Stimulated activated CD4-positive, alpha-beta T cell treated with anti-CD3 and anti-CD28 coated beads, Interleukin-15, amount 100 ng/mL, for 48 hours (primary cell): ENCODE results near the gene GPI.

Experiments
- DNase-seq, 2 donors: peaks; one replicate each; pipeline ENCODE4 v3.0.0-alpha.2; 2020; ENCODE audit warnings: low read depth in 2 of 2

Gene GPI

DNA sequence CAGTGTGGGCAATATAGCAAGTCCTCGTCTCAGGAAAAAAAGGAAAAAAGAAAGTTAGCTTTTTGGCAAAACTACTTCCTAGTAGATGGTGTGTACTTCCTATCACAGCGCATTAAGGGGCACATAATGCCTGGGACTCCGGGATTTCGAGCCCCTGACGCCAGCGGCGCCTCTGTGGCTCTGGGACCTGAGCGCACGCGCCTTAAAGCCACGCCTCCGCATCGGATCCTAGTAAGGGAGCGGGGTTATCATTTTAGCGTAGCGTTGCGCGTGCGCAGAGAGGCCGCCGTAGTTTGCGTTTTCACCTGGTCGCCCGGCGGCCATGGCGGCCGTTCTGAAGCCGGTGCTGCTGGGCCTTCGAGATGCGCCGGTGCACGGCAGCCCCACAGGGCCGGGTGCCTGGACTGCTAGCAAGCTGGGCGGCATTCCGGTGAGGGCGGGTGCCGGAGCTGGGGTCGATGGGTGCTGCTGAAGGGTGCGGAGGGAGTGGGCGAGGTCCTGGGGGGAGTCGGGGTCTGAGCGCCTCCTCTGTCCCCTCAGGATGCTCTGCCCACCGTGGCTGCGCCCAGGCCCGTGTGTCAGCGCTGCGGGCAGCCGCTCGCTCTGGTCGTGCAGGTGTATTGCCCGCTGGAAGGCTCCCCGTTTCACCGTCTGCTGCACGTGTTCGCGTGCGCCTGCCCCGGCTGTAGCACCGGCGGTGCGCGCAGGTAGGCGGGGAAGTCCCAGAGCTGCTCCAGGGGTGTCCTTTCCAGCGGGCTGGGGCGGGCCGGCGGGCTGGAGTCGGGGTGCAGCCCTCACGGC lies 39.3 kb downstream of the GPI start, which contains the start of gene PDCD2L:
Gene PDCD2L (plus strand): TSS at position 291 of the 801 bp plus-strand sequence. CDS start 32 bp downstream, at position 323.
- peak; percentile 85 to 88 for DNase-seq

DNA sequence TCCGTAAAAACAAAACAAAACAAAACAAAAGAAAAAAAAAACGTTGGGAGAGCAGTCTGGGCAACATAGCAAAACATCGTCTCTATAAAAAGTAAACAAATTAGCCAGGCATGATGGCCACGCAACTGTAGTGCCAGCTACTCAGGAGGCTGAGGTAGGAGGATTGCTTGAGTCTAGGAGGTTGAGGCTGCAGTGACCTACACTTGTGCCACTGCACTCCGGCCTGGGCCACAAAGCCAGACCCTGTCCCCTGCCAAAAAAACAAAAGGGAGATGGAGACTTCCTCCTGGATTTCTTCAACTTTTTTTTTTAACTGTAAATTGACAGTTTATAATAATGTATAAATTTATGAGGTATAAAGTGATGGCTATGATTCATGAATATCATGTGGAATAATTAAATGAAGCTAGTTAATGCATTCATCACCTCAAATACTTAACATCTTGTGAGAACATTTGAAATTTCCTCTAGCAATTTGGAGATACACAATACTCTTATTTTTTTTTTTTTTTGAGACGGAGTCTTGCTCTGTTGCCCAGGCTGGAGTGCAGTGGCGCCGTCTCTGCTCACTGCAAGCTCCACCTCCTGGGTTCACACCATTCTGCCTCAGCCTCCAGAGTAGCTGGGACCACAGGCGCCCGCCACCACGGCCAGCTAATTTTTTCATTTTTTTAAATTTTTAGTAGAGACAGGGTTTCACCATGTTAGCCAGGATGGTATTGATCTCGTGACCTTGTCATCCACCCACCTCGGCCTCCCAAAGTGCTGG lies 41.1 kb downstream of the GPI start:
- DNase-seq = no peak

DNA sequence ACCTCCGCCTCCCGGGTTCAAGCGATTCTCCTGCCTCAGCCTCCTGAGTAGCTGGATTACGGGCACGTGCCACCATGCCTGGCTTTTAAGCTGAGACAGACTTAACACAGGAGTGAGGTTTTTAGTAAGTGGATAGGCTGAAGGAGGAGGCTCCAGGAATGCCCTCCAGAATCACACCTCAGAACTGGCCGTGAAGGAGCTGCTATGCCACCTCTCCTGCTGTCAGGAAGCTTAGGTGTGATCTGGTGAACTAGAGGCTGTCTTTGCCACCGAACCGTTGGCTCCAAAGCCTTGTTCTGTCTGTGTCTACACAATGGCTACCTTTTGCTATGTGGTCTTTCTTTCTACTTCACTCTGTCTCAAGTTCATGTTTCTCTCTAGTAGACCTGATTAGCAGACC lies 43.4 kb downstream of the GPI start:
- DNase-seq = no peak

DNA sequence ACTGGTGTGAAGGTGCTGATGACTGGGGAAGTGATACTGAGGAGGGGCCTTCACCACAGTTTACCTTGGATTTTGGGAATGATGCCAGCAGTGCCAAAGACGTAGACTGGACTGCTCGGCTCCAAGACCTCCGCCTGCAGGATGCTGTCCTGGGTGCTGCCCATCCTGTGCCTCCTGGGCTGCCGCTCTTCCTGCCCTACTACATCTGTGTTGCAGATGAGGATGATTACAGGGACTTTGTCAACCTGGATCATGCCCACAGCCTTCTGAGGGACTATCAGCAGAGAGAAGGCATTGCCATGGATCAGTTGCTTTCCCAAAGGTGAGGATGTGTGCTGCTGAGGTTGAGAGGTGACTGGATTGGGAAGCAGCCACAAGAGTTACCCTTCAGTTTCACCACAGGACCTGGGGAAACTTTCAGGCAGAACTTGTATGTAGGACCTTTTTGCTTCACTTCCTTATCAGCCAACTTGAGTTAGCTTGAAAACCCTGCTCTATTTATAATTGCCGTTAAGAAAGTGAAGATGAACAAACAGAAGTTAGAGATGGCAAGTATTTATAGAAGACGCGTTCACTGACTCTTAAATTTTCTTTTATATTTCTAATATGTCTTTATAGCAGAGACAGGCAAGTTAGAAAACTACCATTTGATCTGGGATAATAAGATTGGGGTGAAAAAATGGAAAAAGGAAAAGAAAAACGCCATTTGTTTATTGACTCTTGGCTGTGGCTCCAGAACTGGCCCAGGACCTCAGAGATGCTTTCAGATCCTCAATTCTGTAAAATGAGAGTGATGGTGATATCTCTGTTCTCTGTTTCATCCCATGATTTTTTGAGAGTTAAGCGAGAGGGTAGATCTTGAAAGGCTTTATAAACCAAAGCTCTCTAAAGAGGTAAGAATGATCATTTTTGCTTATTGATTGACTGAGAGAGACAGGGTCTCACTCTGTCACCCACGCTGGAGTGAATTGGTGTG lies 44.5 kb downstream of the GPI start:
- no peak for DNase-seq

DNA sequence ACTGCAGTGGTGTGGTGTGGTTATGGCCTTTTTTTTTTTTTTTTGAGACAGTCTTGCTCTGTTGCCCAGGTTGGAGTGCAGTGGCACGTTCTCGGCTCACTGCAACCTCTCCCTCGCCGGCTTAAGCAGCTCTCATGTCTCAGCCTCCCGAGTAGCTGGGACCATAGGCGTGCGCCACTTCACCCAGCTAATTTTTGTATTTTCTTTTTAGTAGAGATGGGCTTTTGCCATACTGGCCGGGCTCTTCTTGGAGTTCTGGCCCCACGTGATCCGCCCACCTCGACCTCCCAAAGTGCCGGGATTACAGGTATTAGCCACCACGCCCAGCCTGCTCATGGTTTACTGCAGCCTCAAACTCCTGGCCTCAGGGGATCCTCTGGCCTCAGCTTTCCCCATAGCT lies 46.2 kb downstream of the GPI start:
- DNase-seq = no peak

DNA sequence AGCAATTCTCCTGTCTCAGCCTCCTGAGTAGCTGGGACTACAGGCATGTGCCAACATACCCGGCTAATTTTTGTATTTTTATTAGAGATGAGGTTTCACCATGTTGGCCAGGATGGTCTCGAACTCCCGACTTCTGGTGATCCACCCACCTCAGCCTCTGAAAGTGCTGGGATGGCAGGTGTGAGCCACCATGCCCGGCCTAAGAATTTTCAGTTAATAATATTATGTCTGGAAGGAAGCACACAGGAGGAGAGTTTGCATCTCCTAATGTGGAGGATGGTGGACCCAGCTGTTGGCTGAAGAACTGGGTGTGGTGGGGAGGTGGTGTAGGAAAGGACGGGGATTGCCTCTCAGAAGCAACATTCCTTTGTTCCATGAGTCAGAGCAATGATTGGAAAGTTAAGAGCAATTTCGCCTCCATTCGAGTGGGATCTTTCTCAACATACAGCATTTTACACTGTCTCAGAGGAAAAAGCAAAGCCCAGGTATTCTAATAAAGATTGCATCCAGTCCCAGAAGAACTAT lies 51.1 kb downstream of the GPI start:
- no peak for DNase-seq

DNA sequence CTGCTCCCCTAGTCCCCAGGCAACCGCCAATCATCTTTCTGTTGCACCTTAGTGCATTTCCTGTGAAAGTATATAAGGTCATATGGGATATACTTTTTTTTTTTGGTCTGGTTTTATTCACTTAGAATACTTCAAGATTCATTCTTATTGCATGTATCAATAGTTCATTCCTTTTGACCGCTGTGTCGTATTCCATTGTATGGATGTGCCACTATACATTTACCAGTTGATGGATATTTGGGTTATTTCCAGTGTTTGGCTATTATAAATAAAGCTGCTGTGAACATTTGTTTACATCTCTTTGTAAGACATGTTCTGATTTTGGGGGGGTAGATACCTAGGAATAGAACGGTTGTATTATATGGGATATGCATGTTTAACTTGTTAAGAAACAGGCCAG lies 53.3 kb downstream of the GPI start:
- no peak for DNase-seq

DNA sequence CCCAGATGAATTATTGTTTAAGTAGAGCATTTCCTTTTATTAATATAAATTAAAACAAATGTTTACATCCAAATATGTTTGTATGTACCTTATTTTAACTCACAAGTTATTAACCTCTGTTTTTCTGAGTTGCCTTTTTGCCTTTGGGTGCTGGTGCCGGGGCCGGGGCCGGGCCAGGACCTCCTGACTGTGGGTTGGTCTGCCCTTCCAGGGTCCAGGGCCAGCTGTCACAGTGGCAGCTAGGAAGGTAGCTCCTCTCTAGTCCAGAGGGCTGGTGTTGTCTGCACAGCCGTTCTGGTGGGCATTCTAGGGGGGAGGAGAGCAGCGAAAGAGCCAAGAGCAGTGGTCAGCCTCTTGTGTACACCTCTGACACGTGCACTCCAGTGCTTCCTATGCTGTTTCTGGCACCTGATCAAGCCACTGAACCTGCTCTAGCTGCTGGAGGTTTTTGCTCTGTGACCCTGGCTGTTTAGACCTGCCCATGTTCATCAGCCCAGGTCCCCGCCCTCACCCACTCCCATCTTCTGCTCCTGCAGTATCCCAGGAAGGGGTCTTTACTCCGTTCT lies 61.2 kb downstream of the GPI start:
- DNase-seq = no peak

DNA sequence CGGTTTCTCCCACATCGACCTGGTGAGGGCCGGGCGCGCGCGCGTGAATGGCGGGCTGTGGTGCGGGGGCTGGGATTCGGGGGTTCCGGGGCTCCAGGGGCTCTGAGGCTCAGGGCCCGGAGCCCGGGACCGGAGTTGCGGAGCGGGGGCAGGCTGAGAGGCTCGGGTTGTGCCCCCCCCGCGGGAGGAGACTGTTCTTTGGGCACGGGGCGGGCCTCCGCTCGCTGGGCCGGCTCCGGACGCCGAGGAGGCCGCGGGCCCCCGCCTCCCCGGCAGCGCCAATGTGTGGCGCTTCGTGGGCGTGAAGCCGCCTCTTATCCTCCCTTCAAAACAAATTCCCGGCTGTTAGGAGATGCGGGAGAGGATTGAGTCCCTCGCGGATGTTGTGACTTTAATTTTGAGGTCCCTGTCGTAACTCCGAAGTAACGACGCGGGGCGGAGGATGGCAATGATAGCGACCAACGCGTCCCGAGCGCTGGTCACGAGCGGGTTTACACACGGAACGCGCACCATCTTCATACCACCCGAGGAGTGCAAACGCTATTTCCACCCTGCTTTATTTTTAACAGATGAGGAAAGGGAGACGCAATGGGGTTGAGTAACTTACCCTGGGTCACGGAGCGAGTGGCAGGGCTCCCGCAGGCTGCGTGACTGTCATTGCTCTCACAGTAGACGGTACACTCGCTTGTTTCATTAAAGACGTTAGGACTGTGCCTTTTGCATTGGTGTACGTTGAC lies 63.7 kb downstream of the GPI start:
- peak in 1 of 2 donors; percentile 7 for DNase-seq

DNA sequence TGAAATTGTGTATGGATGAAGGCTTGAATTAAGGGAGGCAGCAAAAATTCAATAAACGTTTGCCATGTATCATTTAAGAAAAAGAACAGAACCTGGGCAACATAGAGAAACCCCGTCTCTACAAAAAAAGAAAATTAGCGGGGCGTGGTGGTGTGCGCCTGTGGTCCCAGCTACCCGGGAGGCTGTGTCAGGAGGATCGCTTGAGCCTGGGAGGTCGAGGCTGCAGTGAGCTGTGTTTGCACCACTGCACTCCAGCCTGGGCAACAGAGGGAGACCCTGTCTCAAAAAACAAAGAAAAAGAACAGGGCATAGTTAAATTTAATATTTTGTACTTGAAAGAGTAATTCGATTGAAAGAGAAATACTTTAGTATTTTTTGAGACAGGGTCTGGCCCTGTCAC lies 64.6 kb downstream of the GPI start:
- no peak for DNase-seq

DNA sequence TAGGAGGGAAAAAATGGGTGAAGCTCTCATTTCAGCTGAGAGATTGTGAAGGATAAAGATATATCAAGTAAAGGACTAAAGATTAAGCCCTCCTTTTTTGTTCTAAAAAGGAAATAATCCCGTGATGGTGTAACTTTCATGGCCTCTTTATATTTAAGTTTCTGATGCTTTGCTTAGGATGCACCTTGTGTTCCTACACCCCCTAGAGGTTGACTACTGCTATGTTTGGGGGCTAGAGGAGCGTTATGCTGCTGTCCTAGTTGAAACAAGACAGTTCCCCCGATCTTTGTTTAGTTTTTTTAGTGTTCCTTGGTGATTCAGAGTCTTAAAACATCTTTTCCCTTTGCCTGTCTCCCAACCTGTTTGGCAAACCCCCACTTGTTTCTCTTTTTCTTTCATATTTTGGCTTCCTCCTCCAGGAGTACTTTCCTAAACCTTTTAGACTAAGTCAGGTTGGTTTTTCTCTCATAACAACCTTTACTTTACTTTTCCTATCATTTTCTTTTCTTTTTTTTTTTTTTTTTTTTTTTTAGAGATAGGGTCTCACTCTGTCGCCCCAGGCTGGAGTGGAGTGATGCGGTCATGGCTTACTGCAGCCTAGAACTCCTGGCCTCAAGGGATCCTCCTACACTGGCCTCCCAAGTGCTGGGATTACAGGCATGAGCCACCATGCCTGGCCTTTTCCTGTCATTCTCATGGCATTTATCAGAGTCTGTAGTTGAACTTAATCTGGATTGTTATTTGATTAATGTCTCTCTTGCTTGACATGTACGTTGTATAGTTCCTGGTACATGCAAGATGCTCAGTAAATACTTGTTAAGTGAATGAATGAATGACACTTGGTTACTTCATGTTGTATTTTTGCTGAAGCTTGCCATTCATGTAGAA lies 66.0 kb downstream of the GPI start:
- DNase-seq = peak in 1 of 2 donors; percentile 4

DNA sequence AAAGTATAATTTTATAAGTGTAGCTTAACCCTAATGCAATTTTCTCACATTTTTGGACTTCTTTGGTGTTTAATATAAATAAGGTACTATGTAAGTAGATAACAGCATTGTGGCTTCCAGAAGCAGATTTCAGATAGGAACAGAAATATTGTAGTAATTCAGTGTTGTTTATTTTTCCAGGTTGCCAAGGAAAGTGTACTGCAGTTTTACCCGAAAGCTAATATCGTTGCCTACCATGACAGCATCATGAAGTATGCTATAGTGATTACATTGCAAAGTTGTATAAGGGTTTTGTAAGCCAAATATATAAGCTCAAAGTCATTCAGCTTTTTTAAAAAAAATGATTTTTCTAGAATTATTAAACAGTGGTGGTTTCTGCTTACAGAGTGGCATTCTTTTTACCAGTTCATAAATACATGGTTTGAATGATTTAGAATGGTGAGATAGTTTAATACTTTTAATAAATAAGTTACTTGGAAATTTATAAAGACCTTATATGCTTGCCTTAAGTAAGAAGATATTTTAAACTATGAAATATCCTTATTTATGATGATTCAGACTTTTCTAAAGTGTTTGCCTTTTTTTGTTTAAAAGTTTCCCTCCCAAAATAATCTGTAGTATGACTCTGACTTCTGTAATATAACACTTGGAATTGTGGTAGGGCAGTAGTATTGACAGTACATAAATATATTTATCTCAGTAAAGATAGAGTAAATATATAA lies 66.8 kb downstream of the GPI start:
- DNase-seq = no peak

DNA sequence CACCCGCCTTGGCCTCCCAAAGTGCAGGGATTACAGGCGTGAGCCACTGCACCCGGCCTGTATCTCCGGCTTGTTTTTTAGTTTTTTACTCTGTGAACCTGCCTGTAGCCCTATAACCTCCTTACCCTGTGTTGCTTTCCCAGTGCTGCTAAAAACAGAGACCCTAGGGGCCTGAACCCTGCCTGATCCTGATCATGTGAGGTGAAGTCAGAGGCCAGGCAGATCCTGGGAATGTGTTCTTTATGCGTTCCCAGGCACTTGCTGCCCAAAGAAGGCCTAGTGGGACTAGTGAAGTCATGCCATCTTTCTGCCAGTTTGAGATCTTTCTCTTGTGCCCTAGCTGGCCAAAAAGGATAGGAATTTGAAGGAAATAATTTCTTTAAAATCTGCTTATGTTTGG lies 67.8 kb downstream of the GPI start:
- DNase-seq = no peak

DNA sequence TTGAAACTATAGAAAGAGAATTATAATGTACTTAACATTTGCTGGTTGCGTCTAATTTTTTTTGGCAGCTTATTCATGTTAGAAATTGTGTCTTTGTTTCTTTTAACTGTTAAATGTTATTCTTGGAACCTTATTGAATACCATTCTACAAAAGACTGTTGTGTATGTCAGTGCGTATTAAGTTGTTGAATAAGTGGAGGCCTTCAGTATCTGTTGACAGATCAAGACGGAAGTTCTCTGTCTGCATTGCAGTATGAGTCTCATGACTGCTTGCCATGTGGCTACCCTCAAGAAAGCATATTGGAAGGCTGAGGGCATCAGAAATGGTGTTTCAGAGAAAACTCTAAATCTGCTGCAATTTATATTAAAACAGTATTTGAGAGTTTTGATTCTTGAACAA lies 71.7 kb downstream of the GPI start:
- no peak for DNase-seq

DNA sequence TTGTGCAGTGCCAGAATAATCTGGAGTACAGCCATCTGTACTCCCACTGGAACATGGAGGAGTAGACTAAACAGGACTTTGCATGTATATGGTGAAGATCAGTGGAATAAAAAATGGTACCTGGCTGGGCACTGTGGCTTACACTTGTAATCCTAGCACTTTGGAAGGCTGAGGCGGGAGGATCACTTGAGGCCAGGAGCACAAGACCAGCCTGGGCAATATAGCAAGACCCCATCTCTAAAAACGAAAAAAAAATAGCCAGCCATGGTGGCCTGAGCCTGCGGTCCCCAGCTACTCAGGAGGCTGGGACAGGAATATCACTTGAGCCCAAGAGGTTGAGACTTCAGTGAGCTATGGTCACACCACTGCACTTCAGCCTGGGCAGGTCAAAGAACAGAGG lies 83.2 kb downstream of the GPI start:
- no peak for DNase-seq
